Osteoblast (primary cell): Measurements from ENCODE around the gene RGS12. TPM values are rescaled to one million over a fixed set of nuclear protein-coding genes. Genes with fewer than 3 reads are reported as not detected.

Source experiments
- DNase-seq: peaks from one replicate; pipeline ENCODE4 v3.0.0; 2011; ENCODE audit warnings: low spot score, mixed read lengths; ENCODE audit not compliant: insufficient read length; ENCODE audit errors: missing footprints
- H2AFZ ChIP-seq: 2 replicates; pipeline ENCODE4 v1.6.0; 2011; ENCODE audit warnings: mild to moderate bottlenecking, low read length
- H3K27ac ChIP-seq: 2 replicates; pipeline ENCODE4 v1.5.1; 2011; ENCODE audit warnings: mild to moderate bottlenecking, low read depth, low read length, moderate library complexity
- H3K27me3 ChIP-seq: 2 replicates; pipeline ENCODE4 v1.6.0; 2012; ENCODE audit warnings: mild to moderate bottlenecking, control low read depth, inconsistent platforms, low read length, moderate library complexity; ENCODE audit not compliant: insufficient read depth
- H3K36me3 ChIP-seq: 2 replicates; pipeline ENCODE4 v1.5.1; 2011; ENCODE audit warnings: mild to moderate bottlenecking, low read length, control low read depth, moderate library complexity; ENCODE audit not compliant: insufficient read depth
- H3K4me1 ChIP-seq: 2 replicates; pipeline ENCODE4 v1.5.1; 2011; ENCODE audit warnings: mild to moderate bottlenecking, low read length, control low read depth, moderate library complexity; ENCODE audit not compliant: insufficient read depth
- H3K4me2 ChIP-seq: 2 replicates; pipeline ENCODE4 v1.6.0; 2011; ENCODE audit warnings: mild to moderate bottlenecking, low read length; ENCODE audit not compliant: insufficient read depth
- H3K4me3 ChIP-seq: fragments of 200-600 bp; sonication (generic); 3 replicates; pipeline ENCODE4 v1.5.1; 2012; ENCODE audit warnings: mild to moderate bottlenecking, low read length, inconsistent platforms; ENCODE audit not compliant: insufficient read depth
- H3K79me2 ChIP-seq: 2 replicates; pipeline ENCODE4 v1.6.0; 2012; ENCODE audit warnings: mild to moderate bottlenecking, low read length, control low read depth, inconsistent platforms; ENCODE audit not compliant: insufficient read depth
- H3K9me3 ChIP-seq: 2 replicates; pipeline ENCODE4 v1.5.1; 2011; ENCODE audit warnings: low read depth, low read length, control low read depth
- H4K20me1 ChIP-seq: 2 replicates; pipeline ENCODE4 v1.6.0; 2012; ENCODE audit warnings: mild to moderate bottlenecking, low read length, control low read depth; ENCODE audit not compliant: insufficient read depth
- total RNA-seq: library from RNA; depleted of rRNA; stranded (reverse); fragments of >200 nt; gene quantifications from 2 replicates; pipeline ENCODE4 v1.2.3, GENCODE V29; 2012
- TF ChIP-seq, protein P1 (sequence below): IDR thresholded peaks from 2 replicates; pipeline ENCODE4 v1.5.1; 2011; ENCODE audit warnings: mild to moderate bottlenecking, low read depth, low read length, moderate library complexity; ENCODE audit errors: extremely low read depth

RGS12 gene
- total RNA-seq, 1 donor = 61.2 TPM

DNA sequence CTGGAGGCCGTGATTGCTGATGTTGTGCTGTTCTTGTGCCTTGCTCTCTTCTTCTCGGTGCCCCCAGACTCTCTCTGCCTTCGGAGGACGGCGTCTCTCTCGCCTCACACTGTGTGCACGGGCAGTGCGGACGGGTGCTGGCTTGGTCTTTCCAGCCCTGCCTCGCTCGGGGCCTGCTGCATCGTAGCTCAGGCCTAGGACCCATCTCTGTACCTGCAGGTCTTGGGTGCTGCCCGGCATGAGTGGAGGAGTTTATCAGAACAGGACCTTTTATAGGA lies 18.2 kb downstream of the RGS12 start:
- Histone ChIP-seq H3K36me3 (no peaks in the 10 kb centered on the region), H3K79me2 (peaks cover 46% of the 10 kb centered on the region), H3K27ac (no peak overlapping the region), H2AFZ (no peak overlapping the region), H3K4me3 (no peak overlapping the region), H3K4me2 (no peak overlapping the region), H3K4me1 (peaks cover under 1% of the 10 kb centered on the region), H3K27me3 (no peaks in the 10 kb centered on the region), H3K9me3 (no peaks in the 10 kb centered on the region), H4K20me1 (peaks cover 36% of the 10 kb centered on the region)
- DNase-seq = peak; percentile 23
- TF ChIP-seq, protein P1, sequence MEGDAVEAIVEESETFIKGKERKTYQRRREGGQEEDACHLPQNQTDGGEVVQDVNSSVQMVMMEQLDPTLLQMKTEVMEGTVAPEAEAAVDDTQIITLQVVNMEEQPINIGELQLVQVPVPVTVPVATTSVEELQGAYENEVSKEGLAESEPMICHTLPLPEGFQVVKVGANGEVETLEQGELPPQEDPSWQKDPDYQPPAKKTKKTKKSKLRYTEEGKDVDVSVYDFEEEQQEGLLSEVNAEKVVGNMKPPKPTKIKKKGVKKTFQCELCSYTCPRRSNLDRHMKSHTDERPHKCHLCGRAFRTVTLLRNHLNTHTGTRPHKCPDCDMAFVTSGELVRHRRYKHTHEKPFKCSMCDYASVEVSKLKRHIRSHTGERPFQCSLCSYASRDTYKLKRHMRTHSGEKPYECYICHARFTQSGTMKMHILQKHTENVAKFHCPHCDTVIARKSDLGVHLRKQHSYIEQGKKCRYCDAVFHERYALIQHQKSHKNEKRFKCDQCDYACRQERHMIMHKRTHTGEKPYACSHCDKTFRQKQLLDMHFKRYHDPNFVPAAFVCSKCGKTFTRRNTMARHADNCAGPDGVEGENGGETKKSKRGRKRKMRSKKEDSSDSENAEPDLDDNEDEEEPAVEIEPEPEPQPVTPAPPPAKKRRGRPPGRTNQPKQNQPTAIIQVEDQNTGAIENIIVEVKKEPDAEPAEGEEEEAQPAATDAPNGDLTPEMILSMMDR = no peak

DNA sequence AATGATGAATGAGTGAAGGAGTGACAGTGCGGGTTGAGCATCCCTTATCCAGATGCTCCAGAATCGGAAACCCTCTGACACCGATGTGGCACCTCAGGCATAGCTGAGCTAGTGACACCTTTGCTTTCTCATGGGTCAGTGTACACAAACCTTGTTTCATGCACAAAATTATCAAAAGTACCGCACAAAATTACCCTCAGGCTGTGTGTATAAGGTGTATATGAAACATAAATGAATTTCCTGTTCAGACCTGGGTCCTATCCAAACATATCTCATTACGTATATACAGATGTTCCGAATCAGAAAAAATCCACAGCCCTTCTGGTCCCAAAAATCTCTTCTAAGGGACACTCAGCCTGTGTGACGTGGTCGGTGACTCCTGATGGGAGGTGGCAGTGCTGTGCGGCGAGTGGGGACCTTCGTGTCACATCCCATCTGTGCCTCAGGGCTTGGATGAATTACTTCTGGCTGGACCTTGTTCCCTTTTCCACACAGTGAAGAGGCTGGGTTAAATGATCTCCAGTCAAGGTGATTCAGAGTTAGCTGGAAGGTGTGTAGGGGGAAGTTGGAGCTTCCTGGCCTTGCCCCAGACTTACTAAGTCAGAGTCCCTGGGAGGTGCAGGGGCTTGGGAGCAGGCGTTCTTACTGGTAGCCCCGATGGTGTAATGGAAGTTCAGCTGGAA lies 18.8 kb downstream of the RGS12 start:
- TF ChIP-seq, protein P1 = no peak
- peaks cover 31% of the 10 kb centered on the region for H4K20me1 ChIP-seq
- H3K27me3 ChIP-seq = no peaks in the 10 kb centered on the region
- H3K79me2 ChIP-seq = peaks cover 40% of the 10 kb centered on the region
- no peaks in the 10 kb centered on the region for H3K9me3 ChIP-seq
- DNase-seq = peak; percentile 46
- H3K4me2 ChIP-seq = no peak overlapping the region
- H3K4me3 ChIP-seq = no peak overlapping the region
- no peak overlapping the region for H3K27ac ChIP-seq
- H3K36me3 ChIP-seq = peaks cover 3% of the 10 kb centered on the region
- H3K4me1 ChIP-seq = no peaks in the 10 kb centered on the region
- H2AFZ ChIP-seq = no peak overlapping the region

DNA sequence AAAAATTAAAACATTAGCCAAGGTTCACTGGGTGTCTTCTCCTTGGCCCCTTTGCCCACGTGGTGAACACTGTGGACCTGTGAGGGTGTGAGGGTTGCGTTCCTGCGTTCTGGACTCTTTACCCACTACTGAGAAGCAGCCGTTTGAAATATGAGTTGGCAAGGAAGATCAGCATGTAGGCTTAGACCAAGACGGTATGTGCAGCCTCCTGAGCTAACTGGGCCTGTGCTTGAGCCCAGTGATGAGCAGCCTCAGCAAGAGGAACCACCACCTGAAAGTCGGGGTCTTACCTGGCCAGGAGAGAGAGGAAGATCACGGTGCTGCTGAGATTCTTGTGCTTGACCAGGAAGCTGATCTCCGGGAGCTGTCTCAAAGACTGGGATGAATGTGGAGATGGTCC lies 19.5 kb downstream of the RGS12 start:
- no peak overlapping the region for H2AFZ ChIP-seq
- no peaks in the 10 kb centered on the region for H3K27me3 ChIP-seq
- peaks cover 34% of the 10 kb centered on the region for H3K79me2 ChIP-seq
- H3K4me1 ChIP-seq = no peaks in the 10 kb centered on the region
- no peak overlapping the region for H3K4me2 ChIP-seq
- peaks cover 30% of the 10 kb centered on the region for H4K20me1 ChIP-seq
- peaks cover 4% of the 10 kb centered on the region for H3K36me3 ChIP-seq
- DNase-seq = peak; percentile 27
- H3K4me3 ChIP-seq = no peak overlapping the region
- TF ChIP-seq, protein P1 = no peak
- no peaks in the 10 kb centered on the region for H3K9me3 ChIP-seq
- H3K27ac ChIP-seq = no peak overlapping the region

DNA sequence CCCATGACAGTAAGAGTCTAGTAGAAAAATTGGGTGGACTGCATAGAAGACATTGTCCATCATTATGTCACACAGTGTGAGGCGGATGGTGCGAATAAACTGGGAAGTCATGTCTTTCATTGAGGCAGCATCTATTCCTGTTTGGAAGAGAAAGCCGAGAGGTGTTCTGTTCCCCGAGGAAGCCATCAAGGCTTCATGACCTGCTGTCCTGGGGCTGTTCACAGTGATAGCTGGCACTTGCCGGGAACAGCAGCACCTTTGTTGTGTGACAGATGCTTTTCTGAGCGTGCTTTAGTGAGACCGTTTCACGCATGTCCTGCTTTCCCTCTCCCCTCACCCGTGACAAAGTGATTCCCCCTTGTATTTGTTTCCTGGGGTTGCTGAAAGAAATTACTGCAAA lies 20.3 kb downstream of the RGS12 start:
- no peak overlapping the region for H3K4me2 ChIP-seq
- peaks cover 24% of the 10 kb centered on the region for H4K20me1 ChIP-seq
- H3K79me2 ChIP-seq = peaks cover 27% of the 10 kb centered on the region

More for the DNA sequence above, 20.3 kb downstream of the RGS12 start:
- TF ChIP-seq, protein P1 = no peak
- Histone ChIP-seq H3K27me3 (no peaks in the 10 kb centered on the region), H3K4me3 (no peak overlapping the region), H3K27ac (no peak overlapping the region), H3K36me3 (peaks cover 6% of the 10 kb centered on the region), H3K4me1 (no peaks in the 10 kb centered on the region), H3K9me3 (no peaks in the 10 kb centered on the region), H2AFZ (no peak overlapping the region)
- no peak for DNase-seq
